HG03565 (cell line): Measurements from ENCODE around the gene PUS7.
"Not testable (repeated sequence)": the region's sequence is repeated elsewhere in the genome, so short reads cannot be mapped to it uniquely, and the experiment has no call there.

Source experiments
- ATAC-seq: cut with Tn5 transposase; IDR thresholded peaks from one replicate; pipeline ENCODE4 v1.9.1; 2021; ENCODE audit warnings: mild to moderate bottlenecking, moderate library complexity; ENCODE audit not compliant: unreplicated experiment

Gene PUS7

GRCh38 chr7:105521717-105522463, at the start of gene PUS7:
Gene PUS7, minus strand, starts transcription at chr7:105522271. Its CDS starts 13,759 bp downstream, at chr7:105508512.
- ATAC-seq = peak; percentile 73

- no peak for ATAC-seq
Observed at GRCh38 chr7:105567821-105568220, 45.8 kb upstream of the PUS7 start.

GRCh38 chr7:105567024-105567423, 45.0 kb upstream of the PUS7 start:
- no peak for ATAC-seq

GRCh38 chr7:105565190-105565589, 43.1 kb upstream of the PUS7 start:
- no peak for ATAC-seq

- ATAC-seq = no peak
Observed at GRCh38 chr7:105559926-105560325, 37.9 kb upstream of the PUS7 start.

- ATAC-seq = no peak
Observed at GRCh38 chr7:105538339-105538738, 16.3 kb upstream of the PUS7 start.

GRCh38 chr7:105532709-105533460, 10.8 kb upstream of the PUS7 start:
- no peak for ATAC-seq

- ATAC-seq = peak; percentile 96
Observed at GRCh38 chr7:105531792-105532671, 10.0 kb upstream of the PUS7 start, which contains the start of gene RINT1. Gene RINT1, plus strand, starts transcription at chr7:105532201. Its CDS starts 115 bp downstream, at chr7:105532316.

GRCh38 chr7:105530546-105530945, 8.5 kb upstream of the PUS7 start:
- no peak for ATAC-seq

GRCh38 chr7:105530126-105530525, 8.1 kb upstream of the PUS7 start:
- no peak for ATAC-seq

GRCh38 chr7:105527737-105528136, 5.7 kb upstream of the PUS7 start:
- ATAC-seq = not testable (repeated sequence)

- no peak for ATAC-seq
Observed at GRCh38 chr7:105524840-105525239, 2.8 kb upstream of the PUS7 start.

- not testable (repeated sequence) for ATAC-seq
Observed at GRCh38 chr7:105524423-105524822, 2.4 kb upstream of the PUS7 start.

- peak; percentile 29 for ATAC-seq
Observed at GRCh38 chr7:105521027-105521716, 899 bp downstream of the PUS7 start.

- not testable (repeated sequence) for ATAC-seq
Observed at GRCh38 chr7:105520620-105521019, 1.5 kb downstream of the PUS7 start.

- no peak for ATAC-seq
Observed at GRCh38 chr7:105519353-105519752, 2.7 kb downstream of the PUS7 start.

GRCh38 chr7:105515610-105516009, 6.5 kb downstream of the PUS7 start:
- not testable (repeated sequence) for ATAC-seq

GRCh38 chr7:105512926-105513526, 9.0 kb downstream of the PUS7 start:
- no peak for ATAC-seq

- no peak for ATAC-seq
Observed at GRCh38 chr7:105512415-105512814, 9.7 kb downstream of the PUS7 start.

- no peak for ATAC-seq
Observed at GRCh38 chr7:105502173-105502572, 19.9 kb downstream of the PUS7 start.
